Nephron progenitor cell (in vitro differentiated cells): Measurements from ENCODE around the gene SYK.

Experiments
- DNase-seq: peaks from one replicate; pipeline ENCODE4 v3.0.0; 2021
- H3K27ac Mint-ChIP-seq: 2 replicates; pipeline ENCODE4 v1.8.0; 2021; ENCODE audit warnings: mild to moderate bottlenecking, moderate library complexity, mixed read lengths
- H3K27me3 Mint-ChIP-seq: 2 replicates; pipeline ENCODE4 v1.8.0; 2021; ENCODE audit warnings: mild to moderate bottlenecking, low read depth, mixed read lengths; ENCODE audit not compliant: poor library complexity
- H3K36me3 Mint-ChIP-seq: 2 replicates; pipeline ENCODE4 v1.8.0; 2021; ENCODE audit warnings: low read depth, mixed read lengths
- H3K4me1 Mint-ChIP-seq: 2 replicates; pipeline ENCODE4 v1.8.0; 2021; ENCODE audit warnings: mixed read lengths
- H3K4me3 Mint-ChIP-seq: 2 replicates; pipeline ENCODE4 v1.8.0; 2021; ENCODE audit warnings: mild to moderate bottlenecking, moderate library complexity, mixed read lengths
- H3K9me3 Mint-ChIP-seq: 2 replicates; pipeline ENCODE4 v1.8.0; 2021; ENCODE audit warnings: mild to moderate bottlenecking, moderate library complexity, mixed read lengths
- CTCF ChIP-seq: fragments of 200-600 bp; sonication (generic); IDR thresholded peaks from 2 replicates; pipeline ENCODE4 v1.5.0; 2021; ENCODE audit warnings: antibody characterized with exemption

Gene SYK

GRCh38 chr9:90907790-90908189, 106.2 kb downstream of the SYK start:
- no peaks in the 10 kb centered on the region for H3K4me1 Mint-ChIP-seq
- H3K27me3 Mint-ChIP-seq: no peaks in the 10 kb centered on the region
- no peak for DNase-seq
- no peak overlapping the region for H3K27ac Mint-ChIP-seq
- H3K4me3 Mint-ChIP-seq: no peak overlapping the region
- H3K9me3 Mint-ChIP-seq: peaks cover 22% of the 10 kb centered on the region
- no peak for TF ChIP-seq CTCF
- peaks cover 6% of the 10 kb centered on the region for H3K36me3 Mint-ChIP-seq

GRCh38 chr9:90909225-90909624, 107.6 kb downstream of the SYK start:
- DNase-seq: no peak
- H3K27me3 Mint-ChIP-seq: no peaks in the 10 kb centered on the region
- TF ChIP-seq CTCF: no peak

GRCh38 chr9:90909747-90910283, 108.2 kb downstream of the SYK start:
- peaks cover 13% of the 10 kb centered on the region for H3K9me3 Mint-ChIP-seq
- H3K27ac Mint-ChIP-seq: no peak overlapping the region
- H3K27me3 Mint-ChIP-seq: no peaks in the 10 kb centered on the region
- no peak for DNase-seq
- H3K36me3 Mint-ChIP-seq: no peaks in the 10 kb centered on the region
- no peak for TF ChIP-seq CTCF
- H3K4me3 Mint-ChIP-seq: no peak overlapping the region
- H3K4me1 Mint-ChIP-seq: no peaks in the 10 kb centered on the region

More at GRCh38 chr9:90909225-90909624, 107.6 kb downstream of the SYK start:
- Mint-ChIP-seq H3K27ac (no peak overlapping the region), H3K4me3 (no peak overlapping the region), H3K4me1 (no peaks in the 10 kb centered on the region), H3K36me3 (no peaks in the 10 kb centered on the region), H3K9me3 (peaks cover 13% of the 10 kb centered on the region)

DNA sequence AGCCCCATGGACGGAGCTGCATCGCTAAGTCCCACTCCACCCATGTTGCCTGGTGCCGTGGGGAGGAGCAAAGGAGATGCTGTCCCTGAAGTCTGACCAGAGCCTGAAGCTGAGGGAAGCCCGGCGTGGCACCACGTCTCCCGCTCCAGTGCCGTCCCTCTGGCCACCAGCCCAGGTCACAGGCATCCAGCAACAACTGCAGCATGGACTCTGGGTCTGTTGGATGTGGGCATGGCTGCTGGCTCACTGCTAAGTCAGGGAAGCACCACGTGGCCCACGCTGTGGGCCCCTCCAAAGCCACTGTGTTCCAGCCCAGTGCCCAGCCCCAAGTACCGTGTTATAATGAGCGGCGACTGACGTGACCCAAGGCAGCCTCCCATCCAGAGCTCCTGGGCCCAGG, 112.6 kb downstream of the SYK start:
- no peaks in the 10 kb centered on the region for H3K9me3 Mint-ChIP-seq
- peaks cover 7% of the 10 kb centered on the region for H3K27me3 Mint-ChIP-seq
- no peaks in the 10 kb centered on the region for H3K4me1 Mint-ChIP-seq
- H3K36me3 Mint-ChIP-seq: no peaks in the 10 kb centered on the region
- DNase-seq: no peak
- no peak for TF ChIP-seq CTCF
- H3K27ac Mint-ChIP-seq: no peak overlapping the region
- no peak overlapping the region for H3K4me3 Mint-ChIP-seq

GRCh38 chr9:90914868-90915483, 113.4 kb downstream of the SYK start:
- peak; percentile 88 for TF ChIP-seq CTCF
- H3K4me1 Mint-ChIP-seq: no peaks in the 10 kb centered on the region

DNA sequence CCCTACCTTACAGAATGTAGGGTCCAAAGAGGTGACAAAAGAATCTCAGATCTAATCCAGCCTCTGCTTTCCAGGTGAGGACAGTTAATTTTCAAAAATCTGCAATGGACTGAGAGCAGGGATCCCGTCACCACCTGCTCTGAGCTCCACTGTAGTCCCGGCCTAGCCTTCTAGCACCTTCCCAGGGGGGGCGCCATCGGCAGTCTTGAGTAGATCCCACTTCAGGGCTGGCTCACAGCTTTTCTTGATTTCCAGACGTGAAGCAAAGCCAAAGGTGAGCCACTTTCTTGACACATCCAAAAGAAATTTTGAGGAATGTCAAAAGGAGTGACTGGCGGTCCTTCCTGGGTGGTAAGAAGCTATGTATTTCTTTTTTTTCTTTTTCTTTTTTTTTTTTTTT, 114.1 kb downstream of the SYK start:
- peak; percentile 30 for DNase-seq
- H3K4me1 Mint-ChIP-seq: no peaks in the 10 kb centered on the region

More at GRCh38 chr9:90914868-90915483, 113.4 kb downstream of the SYK start:
- Mint-ChIP-seq H3K36me3 (no peaks in the 10 kb centered on the region), H3K9me3 (no peaks in the 10 kb centered on the region), H3K27ac (no peak overlapping the region), H3K27me3 (peaks cover 7% of the 10 kb centered on the region), H3K4me3 (no peak overlapping the region)
- peak; percentile 81 for DNase-seq

More for the DNA sequence above, 114.1 kb downstream of the SYK start:
- TF ChIP-seq CTCF: no peak
- Mint-ChIP-seq H3K4me3 (no peak overlapping the region), H3K9me3 (no peaks in the 10 kb centered on the region), H3K27ac (no peak overlapping the region), H3K27me3 (peaks cover 7% of the 10 kb centered on the region), H3K36me3 (no peaks in the 10 kb centered on the region)
